GM12801 (cell line): ENCODE measurements around the gene EEF1A2.

Experiments
- CTCF ChIP-seq: IDR thresholded peaks from one replicate; pipeline ENCODE4 v1.5.1; 2011; ENCODE audit warnings: control low read depth; ENCODE audit not compliant: insufficient read length; ENCODE audit errors: extremely low read depth

Gene EEF1A2

GRCh38 chr20:63452341-63452740 is 46.5 kb downstream of the EEF1A2 start:
- TF ChIP-seq CTCF = no peak

- TF ChIP-seq CTCF = no peak
Measured at GRCh38 chr20:63451821-63452220, 47.1 kb downstream of the EEF1A2 start.

DNA sequence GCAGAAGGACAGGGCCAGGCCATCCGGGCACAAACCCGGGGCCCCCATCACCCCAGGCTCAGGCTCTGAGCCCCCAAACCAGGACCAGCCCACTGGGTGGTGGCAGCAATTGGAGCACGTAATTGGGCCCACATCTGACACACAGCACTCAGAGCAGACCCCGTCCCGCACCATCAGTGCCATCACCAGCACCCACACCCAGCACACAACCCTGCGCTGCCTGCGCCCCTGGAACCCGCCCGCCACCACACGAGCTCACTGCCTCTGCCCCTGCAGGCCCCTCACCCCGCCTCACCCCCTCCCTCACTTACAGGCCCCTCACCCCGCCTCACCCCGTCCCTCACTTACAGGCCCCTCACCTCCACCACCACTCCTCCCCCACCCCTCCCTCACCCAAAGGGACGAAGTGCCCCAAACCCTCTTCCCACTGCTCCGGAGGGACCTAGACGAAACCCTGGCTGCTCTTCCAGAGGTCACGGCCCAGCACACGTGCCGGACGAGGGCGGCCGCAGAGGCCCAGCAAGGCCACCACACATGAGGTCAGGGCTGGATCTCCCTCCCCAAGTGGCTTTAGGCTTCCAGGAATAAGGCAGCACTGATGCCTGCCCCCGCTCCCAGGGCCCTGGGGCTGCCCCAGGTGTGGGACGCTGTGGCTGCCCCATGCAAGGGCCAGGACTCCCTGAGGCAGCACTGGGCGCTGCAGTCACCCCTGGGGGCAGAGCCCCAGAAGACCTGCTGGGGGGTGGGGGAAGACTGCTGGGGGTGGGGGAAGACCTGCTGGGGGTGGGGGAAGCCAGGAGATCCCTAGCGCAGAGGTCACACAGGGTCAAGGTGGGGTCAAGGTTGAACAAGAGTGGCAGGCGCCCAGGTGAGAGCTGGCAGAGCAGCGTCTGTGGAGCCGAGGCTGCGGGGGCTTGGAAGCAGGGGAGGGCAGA is 48.8 kb downstream of the EEF1A2 start:
- TF ChIP-seq CTCF = no peak

GRCh38 chr20:63449025-63449424 is 49.9 kb downstream of the EEF1A2 start:
- no peak for TF ChIP-seq CTCF

DNA sequence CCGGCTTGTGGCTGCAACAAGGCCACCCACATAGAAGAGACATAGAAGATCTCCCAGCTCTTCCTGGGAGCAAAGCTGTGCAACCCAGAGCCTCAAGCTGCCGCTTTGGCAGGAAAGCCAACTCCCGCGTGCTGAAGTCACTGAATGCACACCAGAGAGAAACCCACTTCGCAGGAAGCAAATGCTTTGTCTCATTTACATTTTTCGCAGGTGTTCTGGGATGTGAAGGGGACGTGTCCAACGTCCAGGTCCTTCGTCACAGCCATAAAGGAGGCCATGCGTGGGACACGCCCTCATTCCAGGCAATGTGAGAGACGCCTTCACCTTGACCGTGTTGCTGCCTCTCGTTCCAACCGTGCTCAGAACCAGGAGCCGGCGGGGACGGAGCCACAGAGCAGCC is 50.9 kb downstream of the EEF1A2 start:
- no peak for TF ChIP-seq CTCF

GRCh38 chr20:63447320-63447719 is 51.6 kb downstream of the EEF1A2 start:
- TF ChIP-seq CTCF = no peak

- no peak for TF ChIP-seq CTCF
Measured at GRCh38 chr20:63446216-63447024, 52.5 kb downstream of the EEF1A2 start.
